GM23338 (cell line): ENCODE results near the gene RASGRP4.

Experiments
- JUNB ChIP-seq: IDR thresholded peaks from one replicate; pipeline ENCODE4 v1.6.1; 2016; ENCODE audit warnings: antibody characterized with exemption; ENCODE audit not compliant: unreplicated experiment
- POLR2AphosphoS5 ChIP-seq: IDR thresholded peaks from 2 replicates; pipeline ENCODE4 v1.6.1; 2016; ENCODE audit warnings: antibody characterized with exemption, low read depth
- TF ChIP-seq, protein P1 (sequence below), 2 experiments: fragments of 200-600 bp in 1 of 2; sonication (generic) in 1 of 2; conservative IDR thresholded peaks; 2 replicates each; pipeline versions ENCODE4 v1.5.1 to v1.6.1; 2016 to 2017; ENCODE audit warnings: antibody characterized with exemption in 2 of 2, low read depth in 2 of 2, mild to moderate bottlenecking in 2 of 2, moderate library complexity in 1 of 2
- TF ChIP-seq, protein P2 (sequence below): IDR thresholded peaks from one replicate; pipeline ENCODE4 v1.6.1; 2018; ENCODE audit warnings: antibody characterized with exemption; ENCODE audit not compliant: unreplicated experiment

DNA sequence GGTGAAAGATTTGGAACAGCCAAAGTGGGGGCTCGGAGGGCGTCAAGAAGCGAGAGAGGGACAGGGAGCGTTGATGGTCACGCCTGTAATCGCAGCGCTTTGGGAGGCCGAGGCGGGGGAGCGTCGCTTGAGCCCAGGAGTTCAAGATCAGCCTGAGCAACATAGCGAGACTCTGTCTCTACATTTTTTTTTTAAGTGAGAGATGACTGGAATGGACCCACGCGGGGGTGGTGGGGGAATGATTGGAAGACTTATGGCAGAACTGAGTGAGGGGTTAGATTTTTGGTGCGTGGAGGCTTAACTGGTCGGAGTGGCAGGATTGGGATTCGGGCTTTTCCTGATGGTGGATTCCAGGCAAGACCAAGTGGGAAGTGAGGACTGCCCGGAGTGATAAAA, 50.9 kb downstream of the RASGRP4 start:
- TF ChIP-seq, protein P1, sequence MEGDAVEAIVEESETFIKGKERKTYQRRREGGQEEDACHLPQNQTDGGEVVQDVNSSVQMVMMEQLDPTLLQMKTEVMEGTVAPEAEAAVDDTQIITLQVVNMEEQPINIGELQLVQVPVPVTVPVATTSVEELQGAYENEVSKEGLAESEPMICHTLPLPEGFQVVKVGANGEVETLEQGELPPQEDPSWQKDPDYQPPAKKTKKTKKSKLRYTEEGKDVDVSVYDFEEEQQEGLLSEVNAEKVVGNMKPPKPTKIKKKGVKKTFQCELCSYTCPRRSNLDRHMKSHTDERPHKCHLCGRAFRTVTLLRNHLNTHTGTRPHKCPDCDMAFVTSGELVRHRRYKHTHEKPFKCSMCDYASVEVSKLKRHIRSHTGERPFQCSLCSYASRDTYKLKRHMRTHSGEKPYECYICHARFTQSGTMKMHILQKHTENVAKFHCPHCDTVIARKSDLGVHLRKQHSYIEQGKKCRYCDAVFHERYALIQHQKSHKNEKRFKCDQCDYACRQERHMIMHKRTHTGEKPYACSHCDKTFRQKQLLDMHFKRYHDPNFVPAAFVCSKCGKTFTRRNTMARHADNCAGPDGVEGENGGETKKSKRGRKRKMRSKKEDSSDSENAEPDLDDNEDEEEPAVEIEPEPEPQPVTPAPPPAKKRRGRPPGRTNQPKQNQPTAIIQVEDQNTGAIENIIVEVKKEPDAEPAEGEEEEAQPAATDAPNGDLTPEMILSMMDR (conservative IDR thresholded peaks at IDR 0.05; ENCODE audit: low read depth in 2 of 2) = no peak
- TF ChIP-seq JUNB (no peak), POLR2AphosphoS5 (no peak)
- TF ChIP-seq, protein P2, sequence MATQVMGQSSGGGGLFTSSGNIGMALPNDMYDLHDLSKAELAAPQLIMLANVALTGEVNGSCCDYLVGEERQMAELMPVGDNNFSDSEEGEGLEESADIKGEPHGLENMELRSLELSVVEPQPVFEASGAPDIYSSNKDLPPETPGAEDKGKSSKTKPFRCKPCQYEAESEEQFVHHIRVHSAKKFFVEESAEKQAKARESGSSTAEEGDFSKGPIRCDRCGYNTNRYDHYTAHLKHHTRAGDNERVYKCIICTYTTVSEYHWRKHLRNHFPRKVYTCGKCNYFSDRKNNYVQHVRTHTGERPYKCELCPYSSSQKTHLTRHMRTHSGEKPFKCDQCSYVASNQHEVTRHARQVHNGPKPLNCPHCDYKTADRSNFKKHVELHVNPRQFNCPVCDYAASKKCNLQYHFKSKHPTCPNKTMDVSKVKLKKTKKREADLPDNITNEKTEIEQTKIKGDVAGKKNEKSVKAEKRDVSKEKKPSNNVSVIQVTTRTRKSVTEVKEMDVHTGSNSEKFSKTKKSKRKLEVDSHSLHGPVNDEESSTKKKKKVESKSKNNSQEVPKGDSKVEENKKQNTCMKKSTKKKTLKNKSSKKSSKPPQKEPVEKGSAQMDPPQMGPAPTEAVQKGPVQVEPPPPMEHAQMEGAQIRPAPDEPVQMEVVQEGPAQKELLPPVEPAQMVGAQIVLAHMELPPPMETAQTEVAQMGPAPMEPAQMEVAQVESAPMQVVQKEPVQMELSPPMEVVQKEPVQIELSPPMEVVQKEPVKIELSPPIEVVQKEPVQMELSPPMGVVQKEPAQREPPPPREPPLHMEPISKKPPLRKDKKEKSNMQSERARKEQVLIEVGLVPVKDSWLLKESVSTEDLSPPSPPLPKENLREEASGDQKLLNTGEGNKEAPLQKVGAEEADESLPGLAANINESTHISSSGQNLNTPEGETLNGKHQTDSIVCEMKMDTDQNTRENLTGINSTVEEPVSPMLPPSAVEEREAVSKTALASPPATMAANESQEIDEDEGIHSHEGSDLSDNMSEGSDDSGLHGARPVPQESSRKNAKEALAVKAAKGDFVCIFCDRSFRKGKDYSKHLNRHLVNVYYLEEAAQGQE = no peak
